ENCODE measurements around the gene SYNE1.
"Not testable (repeated sequence)": the region's sequence is repeated elsewhere in the genome, so short reads cannot be mapped to it uniquely, and the experiment has no call there.

SYNE1 gene

GRCh38 chr6:152503546-152503945 is 133.6 kb downstream of the SYNE1 start:
- in situ Hi-C loops (cut with HindIII; ENCODE audit: low sequenced_read_pairs): no loop called here
- no peak overlapping the region for H3K4me3 ChIP-seq (ENCODE audit: low read depth, low read length)
- no peak for TF ChIP-seq CTCF (IDR thresholded peaks at IDR 0.05; ENCODE audit: low read depth, low read length, missing control alignments)
- DNase-seq (ENCODE audit: low read depth): no peak

GRCh38 chr6:152502421-152503188 is 134.6 kb downstream of the SYNE1 start:
- H3K4me3 ChIP-seq (ENCODE audit: low read depth, low read length): no peak overlapping the region
- in situ Hi-C loops (cut with HindIII; ENCODE audit: low sequenced_read_pairs): no loop called here
- no peak for TF ChIP-seq CTCF (IDR thresholded peaks at IDR 0.05; ENCODE audit: low read depth, low read length, missing control alignments)
- DNase-seq (ENCODE audit: low read depth): no peak

GRCh38 chr6:152499931-152500330 is 137.2 kb downstream of the SYNE1 start:
- in situ Hi-C loops (cut with HindIII; ENCODE audit: low sequenced_read_pairs): no loop called here
- no peak overlapping the region for H3K4me3 ChIP-seq (ENCODE audit: low read depth, low read length)
- no peak for TF ChIP-seq CTCF (IDR thresholded peaks at IDR 0.05; ENCODE audit: low read depth, low read length, missing control alignments)
- no peak for DNase-seq (ENCODE audit: low read depth)

- TF ChIP-seq CTCF (IDR thresholded peaks at IDR 0.05; ENCODE audit: low read depth, low read length, missing control alignments): no peak
- H3K4me3 ChIP-seq (ENCODE audit: low read depth, low read length): no peak overlapping the region
- no peak for DNase-seq (ENCODE audit: low read depth)
- in situ Hi-C loops (cut with HindIII; ENCODE audit: low sequenced_read_pairs): no loop called here
Measured at GRCh38 chr6:152496731-152497130, 140.4 kb downstream of the SYNE1 start.

- in situ Hi-C loops (cut with HindIII; ENCODE audit: low sequenced_read_pairs); DNase-seq (ENCODE audit: low read depth); H3K4me3 ChIP-seq (ENCODE audit: low read depth, low read length): not testable (repeated sequence)
Measured at GRCh38 chr6:152495456-152495855, 141.7 kb downstream of the SYNE1 start.

- H3K4me3 ChIP-seq (ENCODE audit: low read depth, low read length); in situ Hi-C loops (cut with HindIII; ENCODE audit: low sequenced_read_pairs): not testable (repeated sequence)
- DNase-seq (ENCODE audit: low read depth): peak; percentile 68
Measured at GRCh38 chr6:152492281-152492680, 144.9 kb downstream of the SYNE1 start.

- DNase-seq (ENCODE audit: low read depth); in situ Hi-C loops (cut with HindIII; ENCODE audit: low sequenced_read_pairs); H3K4me3 ChIP-seq (ENCODE audit: low read depth, low read length): not testable (repeated sequence)
Measured at GRCh38 chr6:152491501-152491900, 145.7 kb downstream of the SYNE1 start.

- in situ Hi-C loops (cut with HindIII; ENCODE audit: low sequenced_read_pairs): not testable (repeated sequence)
- DNase-seq (ENCODE audit: low read depth): peak; percentile 13
Measured at GRCh38 chr6:152490971-152491378, 146.2 kb downstream of the SYNE1 start.

GRCh38 chr6:152484806-152485205 is 152.4 kb downstream of the SYNE1 start:
- in situ Hi-C loops (cut with HindIII; ENCODE audit: low sequenced_read_pairs): no loop called here
- DNase-seq (ENCODE audit: low read depth): no peak
- TF ChIP-seq CTCF (IDR thresholded peaks at IDR 0.05; ENCODE audit: low read depth, low read length, missing control alignments): no peak
- no peak overlapping the region for H3K4me3 ChIP-seq (ENCODE audit: low read depth, low read length)

More at GRCh38 chr6:152490971-152491378, 146.2 kb downstream of the SYNE1 start:
- not testable (repeated sequence) for H3K4me3 ChIP-seq (ENCODE audit: low read depth, low read length)
